HG03432 (cell line): ENCODE results near the gene GMDS.

ENCODE experiments used
- ATAC-seq: cut with Tn5 transposase; IDR thresholded peaks from one replicate; pipeline ENCODE4 v1.9.1; 2021; ENCODE audit warnings: mild to moderate bottlenecking, moderate library complexity; ENCODE audit not compliant: unreplicated experiment

GMDS gene

GRCh38 chr6:2047855-2048254, 197.6 kb downstream of the GMDS start:
- no peak for ATAC-seq

- no peak for ATAC-seq
Measured at GRCh38 chr6:2044192-2044591, 201.2 kb downstream of the GMDS start.

- no peak for ATAC-seq
Measured at GRCh38 chr6:2042956-2043648, 202.3 kb downstream of the GMDS start.

GRCh38 chr6:2038092-2038491, 207.3 kb downstream of the GMDS start:
- no peak for ATAC-seq

DNA sequence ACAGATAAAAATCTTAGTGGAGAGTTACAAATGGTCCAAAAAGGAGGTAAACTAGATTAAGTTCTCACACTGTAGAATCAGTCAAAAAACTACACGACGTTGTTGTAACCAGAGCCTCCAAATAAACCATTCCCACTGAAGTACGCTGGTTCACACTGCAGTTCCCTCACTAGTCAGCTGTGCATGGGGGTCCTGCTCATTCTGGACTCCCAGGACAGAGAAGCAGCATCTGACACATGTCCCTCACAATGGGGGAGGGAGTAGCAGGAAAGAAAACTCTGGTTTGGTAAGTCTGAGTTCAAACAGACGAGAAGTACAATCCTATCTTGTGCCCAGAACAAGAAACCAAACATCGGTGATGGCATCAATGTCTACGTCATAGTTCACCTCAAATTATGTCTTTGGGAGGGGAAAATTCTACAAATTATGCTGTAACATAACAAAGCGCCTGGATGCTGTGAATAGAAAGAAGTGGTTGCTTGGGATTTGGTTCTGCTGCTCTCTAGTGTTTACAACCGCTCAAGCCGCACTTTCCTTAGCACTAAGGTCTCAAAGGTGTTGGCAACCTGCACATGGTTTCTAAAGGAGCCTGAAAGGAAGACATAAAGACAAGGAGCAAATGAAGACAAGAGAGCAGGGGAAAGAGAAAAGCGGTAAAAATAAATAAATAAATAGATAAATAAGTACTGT, 208.0 kb downstream of the GMDS start:
- no peak for ATAC-seq

DNA sequence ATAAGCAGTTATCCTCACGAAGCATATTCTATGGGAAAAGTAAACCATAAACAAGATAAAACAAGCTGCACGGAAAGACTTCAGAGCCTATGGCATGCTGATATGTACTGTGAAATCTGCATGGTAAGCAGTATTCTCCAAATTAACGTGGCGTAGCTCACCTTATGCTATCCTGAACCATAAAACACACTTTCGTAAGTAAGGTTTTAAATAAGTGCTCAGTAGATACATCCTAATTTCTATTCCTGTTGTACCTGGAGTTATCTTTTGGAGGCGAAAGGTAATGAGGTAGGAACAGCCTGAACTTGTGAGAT, 208.7 kb downstream of the GMDS start:
- no peak for ATAC-seq

GRCh38 chr6:2035826-2036709, 209.3 kb downstream of the GMDS start:
- ATAC-seq: no peak

DNA sequence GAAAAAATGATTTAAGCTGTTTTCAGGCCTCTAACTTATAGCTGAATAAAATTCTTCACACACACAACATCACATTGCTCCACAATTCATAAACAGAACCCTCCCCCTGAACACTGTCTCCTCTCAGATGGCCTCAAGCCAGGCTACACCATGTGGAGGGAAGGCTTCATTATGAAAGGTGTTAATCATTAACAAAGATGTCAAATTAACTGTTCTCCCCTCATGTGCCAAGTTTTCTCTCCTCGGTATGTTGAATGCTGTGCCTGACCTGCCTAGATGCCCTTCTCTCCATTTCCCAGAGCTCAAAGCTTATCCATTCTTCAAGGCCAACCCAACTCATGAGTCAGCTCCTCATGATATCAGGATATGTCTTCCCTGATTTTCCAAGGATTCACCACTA, 210.4 kb downstream of the GMDS start:
- ATAC-seq: no peak

DNA sequence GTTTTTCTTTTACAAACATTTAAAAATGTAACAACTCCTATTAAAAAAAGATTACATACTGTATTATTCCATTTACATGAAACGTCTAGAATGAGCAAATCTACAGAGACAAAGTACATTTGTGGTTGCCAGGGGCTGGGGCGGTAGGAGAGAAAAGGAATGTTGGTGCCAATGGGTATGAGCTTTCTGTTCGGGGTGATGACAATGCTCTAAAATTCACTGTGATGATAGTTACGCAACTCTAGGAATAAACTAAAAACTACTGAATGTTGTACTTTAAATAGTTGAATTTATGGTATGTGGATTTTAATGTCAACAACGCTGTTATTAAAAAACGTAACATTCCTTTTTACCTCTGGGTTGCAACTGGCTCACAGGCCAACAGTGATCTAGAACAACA, 211.1 kb downstream of the GMDS start:
- ATAC-seq: no peak

DNA sequence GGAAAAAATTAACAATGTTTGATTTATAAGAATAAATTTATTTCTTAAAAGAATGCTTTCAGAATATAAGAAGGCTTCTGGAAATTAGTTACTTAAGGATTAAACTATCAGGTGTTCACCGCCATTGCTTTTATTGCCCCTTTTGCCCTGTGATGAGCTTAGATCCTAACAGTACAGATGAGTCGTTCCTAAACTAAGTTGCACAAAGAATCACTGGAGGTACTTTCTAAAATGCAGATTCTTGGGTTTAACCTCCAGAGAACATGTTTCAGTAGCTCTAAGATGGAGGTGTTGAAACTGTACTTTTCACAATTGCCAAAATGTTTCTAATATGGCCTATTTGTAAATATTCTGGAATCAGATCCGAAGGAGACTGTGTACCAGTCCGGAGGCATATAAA, 211.9 kb downstream of the GMDS start:
- no peak for ATAC-seq

- ATAC-seq: no peak
Measured at GRCh38 chr6:2030682-2031244, 214.6 kb downstream of the GMDS start.

GRCh38 chr6:2029952-2030351, 215.5 kb downstream of the GMDS start:
- ATAC-seq: no peak

GRCh38 chr6:2029130-2029794, 216.1 kb downstream of the GMDS start:
- ATAC-seq: no peak

DNA sequence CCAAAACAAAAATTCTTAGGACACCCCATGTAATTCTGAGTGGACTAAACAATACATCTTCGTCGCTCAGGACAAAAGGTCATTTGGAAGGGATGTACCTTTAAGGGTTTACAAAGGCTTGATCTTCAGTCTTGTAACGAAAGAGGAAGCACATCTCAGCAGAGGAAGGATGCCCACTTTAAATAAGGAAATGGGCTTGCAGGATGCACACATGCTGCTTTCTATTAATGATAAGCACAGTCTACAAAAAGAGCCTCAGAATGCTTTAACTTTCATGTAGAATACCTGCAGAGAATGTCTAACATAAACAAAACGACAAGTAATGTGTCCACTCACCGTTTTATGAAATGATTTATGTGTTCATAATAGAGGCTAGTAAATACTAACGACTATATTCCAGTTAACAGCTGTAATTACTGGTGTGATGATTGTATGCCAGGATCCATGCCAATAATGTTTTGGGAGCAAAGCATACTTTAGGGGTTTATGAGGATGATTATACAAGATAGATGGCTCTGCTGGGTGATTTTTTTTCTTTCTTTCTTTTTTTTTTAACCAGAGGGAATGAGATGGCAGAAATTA, 216.9 kb downstream of the GMDS start:
- peak; percentile 64 for ATAC-seq

DNA sequence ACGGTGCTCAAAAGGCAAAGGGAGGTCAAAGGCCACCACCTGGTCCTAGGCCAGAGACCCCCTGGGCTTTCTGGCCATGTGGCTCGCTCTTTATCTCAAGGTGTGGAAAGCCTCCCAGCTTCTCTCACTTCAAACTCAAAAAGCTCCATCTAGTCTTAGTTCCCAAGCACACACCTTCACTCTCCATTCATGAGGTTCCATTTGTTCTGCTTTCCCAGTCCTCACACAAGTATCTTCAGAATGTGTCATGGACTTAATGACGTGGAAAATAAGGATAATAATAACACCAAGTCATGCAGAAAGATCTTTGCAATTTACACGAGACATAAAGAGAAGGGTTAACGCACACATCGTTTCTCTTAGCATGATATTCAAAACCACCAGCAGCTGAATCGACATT, 219.3 kb downstream of the GMDS start:
- ATAC-seq: no peak

DNA sequence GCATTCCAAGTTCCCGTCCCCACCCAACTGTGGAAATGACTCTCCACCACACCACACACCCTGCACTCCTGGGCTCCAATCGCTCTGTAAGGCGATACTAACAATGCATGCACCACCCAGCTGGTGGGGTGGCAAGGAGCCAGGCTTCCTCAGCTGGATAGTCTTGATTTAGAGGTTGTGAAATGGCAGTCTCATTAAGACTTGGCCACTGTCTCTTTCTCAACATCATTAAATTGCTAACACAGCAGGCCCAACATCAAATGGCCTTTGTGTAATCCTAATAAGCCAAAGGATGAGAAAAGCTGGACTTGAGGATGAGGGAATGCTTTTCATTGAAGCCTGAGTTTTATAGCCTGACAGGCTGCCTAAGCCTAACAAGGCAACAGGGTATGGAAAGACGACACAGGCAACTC, 223.7 kb downstream of the GMDS start:
- ATAC-seq: no peak

DNA sequence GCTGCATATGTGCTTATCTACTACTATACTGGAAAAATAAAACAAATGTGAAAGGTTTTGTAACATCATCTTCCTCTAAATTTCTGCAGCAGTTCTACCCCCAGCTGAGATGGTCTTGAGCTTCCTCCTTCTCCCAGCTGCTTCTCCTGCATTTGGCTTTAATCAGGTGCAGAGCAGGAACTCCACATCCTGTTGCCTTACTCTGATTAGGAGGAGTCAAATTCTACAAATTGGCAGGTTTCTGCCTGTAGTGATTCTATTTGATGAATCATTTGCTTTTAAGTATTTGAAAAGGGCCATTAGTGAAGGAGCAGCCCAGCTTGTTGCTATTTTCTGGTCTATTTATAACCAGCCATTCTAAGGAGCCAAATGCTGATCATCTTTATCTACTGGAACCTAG, 224.5 kb downstream of the GMDS start:
- no peak for ATAC-seq

DNA sequence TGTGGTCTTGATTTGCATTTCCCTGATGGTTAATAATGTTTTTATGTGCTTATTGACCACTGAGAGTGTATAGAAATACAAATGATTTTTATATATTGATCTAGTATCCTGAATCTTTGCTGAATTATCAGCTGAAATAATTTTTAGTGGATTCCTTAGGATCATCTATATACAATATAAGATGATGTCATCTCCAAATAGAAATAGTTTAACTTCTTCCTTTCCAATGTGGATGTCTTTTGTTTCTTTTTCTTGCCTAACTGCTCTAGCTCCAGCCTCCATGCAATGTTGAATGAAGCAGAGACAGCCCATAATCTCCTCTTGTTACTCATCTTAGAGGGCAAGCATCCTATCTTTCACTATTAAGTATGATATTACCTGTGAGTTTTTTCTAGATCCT, 226.4 kb downstream of the GMDS start:
- no peak for ATAC-seq

- ATAC-seq: no peak
Measured at GRCh38 chr6:2016040-2016439, 229.4 kb downstream of the GMDS start.

- ATAC-seq: no peak
Measured at GRCh38 chr6:2008383-2008976, 236.9 kb downstream of the GMDS start.
